Subcutaneous abdominal adipose tissue (tissue), 5 donors: Measurements from ENCODE around the gene SLC35E2B.
"Not testable (repeated sequence)": the region's sequence is repeated elsewhere in the genome, so short reads cannot be mapped to it uniquely, and the experiment has no call there.

Experiments
- H3K27ac ChIP-seq: one replicate; pipeline ENCODE4 v1.7.0; 2013; ENCODE audit warnings: low read depth, mild to moderate bottlenecking, inconsistent platforms, low read length, moderate library complexity
- H3K27me3 ChIP-seq, 5 donors: one replicate each; pipeline ENCODE4 v1.7.0; 2013; ENCODE audit warnings: low read length in 5 of 5, inconsistent platforms in 1 of 5; ENCODE audit not compliant: control insufficient read depth in 5 of 5, insufficient read depth in 4 of 5
- H3K36me3 ChIP-seq, 5 donors: one replicate each; pipeline ENCODE4 v1.7.0; 2013; ENCODE audit warnings: low read length in 5 of 5; ENCODE audit not compliant: control insufficient read depth in 5 of 5, insufficient read depth in 5 of 5
- H3K4me1 ChIP-seq, 5 donors: one replicate each; pipeline ENCODE4 v1.7.0; 2013; ENCODE audit warnings: low read length in 5 of 5, mild to moderate bottlenecking in 3 of 5, moderate library complexity in 1 of 5; ENCODE audit not compliant: control insufficient read depth in 5 of 5, insufficient read depth in 5 of 5
- H3K4me3 ChIP-seq, 5 donors: one replicate each; pipeline ENCODE4 v1.7.0; 2013; ENCODE audit warnings: low read length in 5 of 5, low read depth in 1 of 5
- H3K9ac ChIP-seq, 5 donors: one replicate each; pipeline ENCODE4 v1.7.0; 2013; ENCODE audit warnings: low read length in 5 of 5, mild to moderate bottlenecking in 4 of 5, moderate library complexity in 3 of 5
- H3K9me3 ChIP-seq, 5 donors: one replicate each; pipeline ENCODE4 v1.7.0; 2013; ENCODE audit warnings: low read length in 5 of 5; ENCODE audit not compliant: control insufficient read depth in 5 of 5
- donor health status: healthy.
- donor health status: healthy.
- donor health status: healthy.
- donor health status: healthy.
- donor health status: healthy.

Gene SLC35E2B

GRCh38 chr1:1727131-1727651 is 34.6 kb upstream of the SLC35E2B start:
- H3K27ac ChIP-seq, result not testable (repeated sequence)

GRCh38 chr1:1726088-1726487 is 33.5 kb upstream of the SLC35E2B start:
- Histone ChIP-seq H3K4me1 (peaks cover 0 to 15% (median 8%) of the 10 kb centered on the region in 5 donors), H3K36me3 (peaks cover 2 to 20% (median 7%) of the 10 kb centered on the region in 5 donors)
- H3K27ac ChIP-seq, H3K9me3 ChIP-seq, H3K4me3 ChIP-seq, H3K9ac ChIP-seq, H3K27me3 ChIP-seq: not testable (repeated sequence)

More at GRCh38 chr1:1727131-1727651, 34.6 kb upstream of the SLC35E2B start:
- H3K27me3 ChIP-seq, H3K9ac ChIP-seq, H3K9me3 ChIP-seq, H3K4me3 ChIP-seq: not testable (repeated sequence)
- Histone ChIP-seq H3K4me1 (peaks cover 0 to 15% (median 5%) of the 10 kb centered on the region in 5 donors), H3K36me3 (peaks cover 0 to 24% (median 8%) of the 10 kb centered on the region in 5 donors)

GRCh38 chr1:1724035-1724864 is 31.7 kb upstream of the SLC35E2B start, which contains the start of gene CDK11A:
Gene CDK11A (minus strand): TSS chr1:1724357. CDS start chr1:1722818, 1,539 bp downstream.
- H3K27me3 ChIP-seq, H3K9me3 ChIP-seq: not testable (repeated sequence)
- Histone ChIP-seq H3K36me3 (peaks cover 4 to 19% (median 12%) of the 10 kb centered on the region in 5 donors), H3K9ac (peak within 1 kb of the TSS in 4 of 5 donors; percentile 53 to 81 (median 79)), H3K27ac (peak within 1 kb of the TSS; percentile 81), H3K4me3 (peak within 1 kb of the TSS; percentile 64 to 74 (median 69)), H3K4me1 (peaks cover 0 to 10% (median 8%) of the 10 kb centered on the region in 5 donors)

GRCh38 chr1:1721201-1721600 is 28.6 kb upstream of the SLC35E2B start:
- Histone ChIP-seq H3K27ac (no peak overlapping the region), H3K9me3 (no peaks in the 10 kb centered on the region), H3K36me3 (peaks cover 14 to 40% (median 27%) of the 10 kb centered on the region in 5 donors), H3K4me3 (no peak overlapping the region), H3K27me3 (no peaks in the 10 kb centered on the region), H3K9ac (no peak overlapping the region), H3K4me1 (peaks cover 0 to 3% (median 0%) of the 10 kb centered on the region in 5 donors)

- H3K36me3 ChIP-seq, result peaks cover 11 to 41% (median 29%) of the 10 kb centered on the region in 5 donors
- not testable (repeated sequence) for H3K4me1 ChIP-seq, H3K9ac ChIP-seq, H3K9me3 ChIP-seq, H3K4me3 ChIP-seq, H3K27ac ChIP-seq, H3K27me3 ChIP-seq
Observed at GRCh38 chr1:1715109-1715883, 22.7 kb upstream of the SLC35E2B start.

GRCh38 chr1:1707897-1708296 is 15.3 kb upstream of the SLC35E2B start:
- not testable (repeated sequence) for H3K9me3 ChIP-seq, H3K4me3 ChIP-seq, H3K27me3 ChIP-seq, H3K9ac ChIP-seq, H3K27ac ChIP-seq, H3K4me1 ChIP-seq
- H3K36me3 ChIP-seq, result peaks cover 0 to 28% (median 17%) of the 10 kb centered on the region in 5 donors

GRCh38 chr1:1707241-1707640 is 14.6 kb upstream of the SLC35E2B start:
- not testable (repeated sequence) for H3K27me3 ChIP-seq, H3K4me1 ChIP-seq, H3K9ac ChIP-seq, H3K27ac ChIP-seq, H3K9me3 ChIP-seq, H3K4me3 ChIP-seq
- peaks cover 0 to 28% (median 17%) of the 10 kb centered on the region in 5 donors for H3K36me3 ChIP-seq

GRCh38 chr1:1705623-1706022 is 13.0 kb upstream of the SLC35E2B start:
- H3K4me3 ChIP-seq, H3K4me1 ChIP-seq, H3K27me3 ChIP-seq, H3K27ac ChIP-seq, H3K9me3 ChIP-seq, H3K9ac ChIP-seq: not testable (repeated sequence)
- H3K36me3 ChIP-seq, result peaks cover 0 to 28% (median 17%) of the 10 kb centered on the region in 5 donors

- peaks cover 0 to 28% (median 17%) of the 10 kb centered on the region in 5 donors for H3K36me3 ChIP-seq
- not testable (repeated sequence) for H3K4me3 ChIP-seq, H3K4me1 ChIP-seq, H3K27me3 ChIP-seq, H3K9ac ChIP-seq, H3K9me3 ChIP-seq, H3K27ac ChIP-seq
Observed at GRCh38 chr1:1704284-1704957, 11.8 kb upstream of the SLC35E2B start.
